IMR-90 (cell line): Measurements from ENCODE around the gene PIP5K1B. TPM values are rescaled to one million over a fixed set of nuclear protein-coding genes. Genes with fewer than 3 reads are reported as not detected.

Source experiments
- ATAC-seq: fragments of 200-7000 bp; cut with Tn5 transposase; 2 replicates; pipeline ENCODE4 v1.9.1; 2020; ENCODE audit warnings: low read depth, mild to moderate bottlenecking, moderate library complexity
- BruUV-seq: library from RNA; stranded (reverse); fragments of 400-500 nt; replicated peaks from 2 replicates; lab custom pipeline; 2021; lab: Mats Ljungman, UMichigan
- CTCF ChIA-PET: fragments of 300-600 bp; formaldehyde crosslinking; extraction: SDS; loops from one replicate; lab custom pipeline; 2021; ENCODE audit warnings: antibody characterized with exemption; lab: Yijun Ruan, JAX
- POLR2A ChIA-PET: fragments of 300-600 bp; sonication (Branson Sonifier 250); formaldehyde crosslinking; loops from one replicate; lab custom pipeline; 2022; ENCODE audit warnings: antibody characterized with exemption; ENCODE audit not compliant: unreplicated experiment; lab: Charles Lee
- DNase-seq: peaks from one replicate; pipeline ENCODE4 v3.0.0; 2013
- H2AFZ ChIP-seq: replicated peaks from 2 replicates; pipeline ENCODE3; 2013; ENCODE audit warnings: low read length, mild to moderate bottlenecking; ENCODE audit not compliant: poor library complexity
- H2AK5ac ChIP-seq: 2 replicates; pipeline ENCODE4 v1.6.1; 2013; ENCODE audit warnings: low read depth, low read length, inconsistent platforms
- H2AK9ac ChIP-seq: replicated peaks from 2 replicates; pipeline ENCODE3; 2013; ENCODE audit warnings: mild to moderate bottlenecking, low read depth, low read length, moderate library complexity; ENCODE audit not compliant: poor library complexity
- H2BK120ac ChIP-seq: 2 replicates; pipeline ENCODE4 v1.6.1; 2013; ENCODE audit warnings: low read depth, low read length, inconsistent platforms
- H2BK15ac ChIP-seq: 3 replicates; pipeline ENCODE4 v1.6.1; 2013; ENCODE audit warnings: low read depth, low read length, inconsistent platforms
- H2BK20ac ChIP-seq: 2 replicates; pipeline ENCODE4 v1.6.1; 2013; ENCODE audit warnings: low read depth, mild to moderate bottlenecking, inconsistent platforms, low read length, moderate library complexity
- H2BK5ac ChIP-seq: 2 replicates; pipeline ENCODE4 v1.6.1; 2013; ENCODE audit warnings: mild to moderate bottlenecking, low read depth, low read length, inconsistent platforms; ENCODE audit not compliant: poor library complexity, severe bottlenecking
- H3K14ac ChIP-seq: replicated peaks from 2 replicates; pipeline ENCODE4 v1.6.1; 2013; ENCODE audit warnings: low read depth, low read length, inconsistent platforms
- H3K18ac ChIP-seq: 2 replicates; pipeline ENCODE4 v1.6.1; 2013; ENCODE audit warnings: low read depth, low read length, control low read depth
- H3K23ac ChIP-seq: 2 replicates; pipeline ENCODE4 v1.6.1; 2013; ENCODE audit warnings: low read depth, low read length, inconsistent platforms
- H3K27ac ChIP-seq: 2 replicates; pipeline ENCODE4 v1.5.1; 2013; ENCODE audit warnings: mild to moderate bottlenecking, control low read depth, low read length; ENCODE audit not compliant: insufficient read depth
- H3K27me3 ChIP-seq: 2 replicates; pipeline ENCODE4 v1.6.1; 2013; ENCODE audit warnings: low read length; ENCODE audit not compliant: control insufficient read depth, insufficient read depth
- H3K36me3 ChIP-seq: 2 replicates; pipeline ENCODE4 v1.6.1; 2013; ENCODE audit warnings: low read length, mixed read lengths; ENCODE audit not compliant: control insufficient read depth, insufficient read depth
- H3K4ac ChIP-seq: 2 replicates; pipeline ENCODE4 v1.6.1; 2013; ENCODE audit warnings: low read depth, low read length, inconsistent platforms
- H3K4me1 ChIP-seq: 2 replicates; pipeline ENCODE4 v1.6.1; 2013; ENCODE audit warnings: low read length, mixed read lengths; ENCODE audit not compliant: control insufficient read depth, insufficient read depth
- H3K4me2 ChIP-seq: 2 replicates; pipeline ENCODE4 v1.6.1; 2013; ENCODE audit warnings: low read depth, mild to moderate bottlenecking, control low read depth, low read length, moderate library complexity
- H3K4me3 ChIP-seq: 2 replicates; pipeline ENCODE4 v1.5.1; 2013; ENCODE audit warnings: low read depth, mild to moderate bottlenecking, control low read depth, low read length, moderate library complexity; ENCODE audit not compliant: insufficient read depth
- H3K56ac ChIP-seq: 2 replicates; pipeline ENCODE4 v1.6.1; 2013; ENCODE audit warnings: low read length, inconsistent platforms; ENCODE audit not compliant: insufficient read depth; ENCODE audit errors: extremely low read depth
- H3K79me1 ChIP-seq, 2 experiments: 2 replicates each; pipeline ENCODE4 v1.6.1; 2013; ENCODE audit warnings: low read length in 2 of 2, inconsistent platforms in 1 of 2, low read depth in 1 of 2
- H3K9ac ChIP-seq: 2 replicates; pipeline ENCODE4 v1.6.1; 2013; ENCODE audit warnings: low read depth, low read length, control low read depth
- H3K9me1 ChIP-seq: 2 replicates; pipeline ENCODE4 v1.6.1; 2013; ENCODE audit warnings: low read length, inconsistent platforms; ENCODE audit not compliant: insufficient read depth
- H3K9me3 ChIP-seq: 2 replicates; pipeline ENCODE4 v1.6.1; 2013; ENCODE audit warnings: low read length; ENCODE audit not compliant: control insufficient read depth, insufficient read depth
- H4K20me1 ChIP-seq: 2 replicates; pipeline ENCODE4 v1.6.1; 2013; ENCODE audit warnings: low read length, inconsistent platforms; ENCODE audit not compliant: insufficient read depth
- H4K5ac ChIP-seq: 2 replicates; pipeline ENCODE4 v1.6.1; 2013; ENCODE audit warnings: mild to moderate bottlenecking, low read depth, low read length, control low read depth
- H4K8ac ChIP-seq, 2 experiments: 2 replicates each; pipeline ENCODE4 v1.6.1; 2013; ENCODE audit warnings: low read depth in 2 of 2, low read length in 2 of 2, control low read depth in 1 of 2, inconsistent platforms in 1 of 2
- H4K91ac ChIP-seq: 2 replicates; pipeline ENCODE4 v1.6.1; 2013; ENCODE audit warnings: low read depth, low read length, inconsistent platforms; ENCODE audit not compliant: insufficient read depth
- RAD21 ChIP-seq: IDR thresholded peaks from 2 replicates; pipeline ENCODE4 v1.6.1; 2012; ENCODE audit warnings: low read length, improper control_type of control experiment
- RFX5 ChIP-seq: IDR thresholded peaks from 2 replicates; pipeline ENCODE4 v1.8.0; 2012; ENCODE audit warnings: low read depth, mild to moderate bottlenecking, low read length, moderate library complexity
- WGBS, 2 experiments: methylation state at CpG; one replicate each; pipeline versions ENCODE4 v1.1.5 to v1.1.7; 2013; ENCODE audit warnings: missing lambda C conversion rate in 2 of 2; ENCODE audit not compliant: insufficient read length in 1 of 2; ENCODE audit errors: extremely low coverage in 2 of 2; 5-methylcytosine and 5-hydroxymethylcytosine counted together
- dilution Hi-C: fragments of 300-500 bp; cut with HindIII; formaldehyde crosslinking; loops from one replicate; pipeline ENCODE4 v1.14.3; 2018; ENCODE audit warnings: low sequenced_read_pairs; ENCODE audit not compliant: unreplicated experiment
- in situ Hi-C: fragments of 300-500 bp; cut with MboI; formaldehyde crosslinking; loops from 3 replicates; pipeline ENCODE4 v1.14.3; 2019; ENCODE audit warnings: low sequenced_read_pairs, inconsistent platforms, mixed read lengths
- intact Hi-C: fragments of 100-400 bp; cut with micrococcal nuclease; formaldehyde crosslinking; loops from 2 replicates; pipeline ENCODE4 v1.10.0; 2022
- polyA plus RNA-seq, 3 experiments: library from polyadenylated mRNA; depleted of rRNA; stranded (reverse); fragments of >200 nt; gene quantifications; 2 replicates each; pipeline ENCODE4 v1.2.3, GENCODE V29; 2012; ENCODE audit warnings: low replicate concordance in 1 of 3
- total RNA-seq: library from RNA; depleted of rRNA; stranded (reverse); fragments of >200 nt; gene quantifications from 2 replicates; pipeline ENCODE4 v1.2.3, GENCODE V29; 2012

PIP5K1B gene
- total and polyA plus RNA-seq, 2 of the 4 experiments (the other 2 are of a cell fraction): not detected

DNA sequence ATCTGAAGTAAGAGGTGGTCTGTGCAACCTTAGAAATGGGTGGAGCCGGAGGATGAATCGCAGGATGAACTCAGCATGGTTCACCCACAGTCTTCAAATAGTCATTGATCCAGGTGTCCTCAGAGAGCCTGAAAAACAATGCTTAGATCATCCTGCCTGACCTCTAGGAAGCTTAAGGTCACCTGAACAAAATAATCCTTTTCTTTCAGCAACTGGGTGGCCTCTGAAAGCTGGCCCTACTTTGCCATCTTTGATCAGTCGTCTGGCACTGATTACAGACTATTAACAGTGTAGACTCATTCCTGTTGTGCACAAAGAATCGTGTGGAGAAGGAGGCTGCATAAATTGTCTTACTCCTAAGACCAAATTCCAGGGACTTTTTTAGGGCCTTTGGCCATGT, 50.7 kb downstream of the PIP5K1B start:
- Histone ChIP-seq H2BK5ac (no peak overlapping the region), H2AFZ (no peak overlapping the region), H3K4me1 (no peaks in the 10 kb centered on the region), H3K56ac (no peak overlapping the region), H2AK5ac (no peak overlapping the region), H3K36me3 (no peaks in the 10 kb centered on the region), H2BK20ac (no peak overlapping the region), H3K14ac (no peak overlapping the region), H3K18ac (no peak overlapping the region), H3K23ac (no peak overlapping the region), H2BK15ac (no peak overlapping the region), H3K9ac (no peak overlapping the region), H3K27me3 (no peaks in the 10 kb centered on the region), H2AK9ac (no peak overlapping the region), H3K4ac (no peak overlapping the region), H3K4me3 (no peak overlapping the region), H3K79me1 (no peaks in the 10 kb centered on the region), H4K91ac (no peak overlapping the region), H4K20me1 (no peaks in the 10 kb centered on the region), H3K9me3 (no peaks in the 10 kb centered on the region), H2BK120ac (no peak overlapping the region), H3K27ac (no peak overlapping the region), H4K5ac (no peak overlapping the region), H4K8ac (no peak overlapping the region), H3K4me2 (no peak overlapping the region), H3K9me1 (no peaks in the 10 kb centered on the region)
- in situ Hi-C loops (no loop called here), dilution Hi-C loops (no loop called here), intact Hi-C loops (no loop called here)
- ChIA-PET CTCF (no interaction called here), POLR2A (no interaction called here)
- no TSS peak for BruUV-seq
- WGBS, 2 experiments: no CpG with 5 or more reads among the region's 4 CpGs
- no peak for DNase-seq
- TF ChIP-seq RFX5: no peak
- no peak for TF ChIP-seq RAD21
- ATAC-seq: no peak
